ENCODE data around the gene PAWR. TPM values are rescaled to one million over a fixed set of nuclear protein-coding genes. Genes with fewer than 3 reads are reported as not detected.
"Not testable (repeated sequence)": the region's sequence is repeated elsewhere in the genome, so short reads cannot be mapped to it uniquely, and the experiment has no call there.

PAWR gene
- total RNA-seq, 1 experiment from 2014 or later, result 204 TPM

DNA sequence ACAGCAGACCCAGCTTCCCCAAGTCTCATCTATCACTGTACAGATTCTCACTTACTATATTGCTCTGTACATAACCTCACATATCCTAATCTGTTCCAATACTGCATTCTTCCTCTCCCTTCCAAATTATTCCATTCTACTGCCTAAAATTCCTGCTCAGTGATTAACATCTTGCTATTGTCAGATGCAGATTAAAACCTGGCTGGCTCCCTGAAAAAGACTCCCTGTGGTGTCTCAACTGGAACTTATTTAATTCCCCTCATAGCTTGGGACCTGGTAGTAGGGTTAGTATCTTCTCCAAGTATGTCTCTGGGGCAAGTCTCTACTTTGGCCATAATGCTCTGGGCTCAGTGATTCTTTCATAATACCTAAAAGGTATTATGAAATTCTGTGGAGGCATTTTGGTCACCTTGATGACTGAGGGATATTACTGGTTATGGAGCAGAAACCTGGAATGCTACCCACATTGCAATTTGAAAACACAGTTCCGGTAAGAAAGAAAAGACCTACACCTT is 55.8 kb downstream of the PAWR start:
- TF ChIP-seq, protein P1, sequence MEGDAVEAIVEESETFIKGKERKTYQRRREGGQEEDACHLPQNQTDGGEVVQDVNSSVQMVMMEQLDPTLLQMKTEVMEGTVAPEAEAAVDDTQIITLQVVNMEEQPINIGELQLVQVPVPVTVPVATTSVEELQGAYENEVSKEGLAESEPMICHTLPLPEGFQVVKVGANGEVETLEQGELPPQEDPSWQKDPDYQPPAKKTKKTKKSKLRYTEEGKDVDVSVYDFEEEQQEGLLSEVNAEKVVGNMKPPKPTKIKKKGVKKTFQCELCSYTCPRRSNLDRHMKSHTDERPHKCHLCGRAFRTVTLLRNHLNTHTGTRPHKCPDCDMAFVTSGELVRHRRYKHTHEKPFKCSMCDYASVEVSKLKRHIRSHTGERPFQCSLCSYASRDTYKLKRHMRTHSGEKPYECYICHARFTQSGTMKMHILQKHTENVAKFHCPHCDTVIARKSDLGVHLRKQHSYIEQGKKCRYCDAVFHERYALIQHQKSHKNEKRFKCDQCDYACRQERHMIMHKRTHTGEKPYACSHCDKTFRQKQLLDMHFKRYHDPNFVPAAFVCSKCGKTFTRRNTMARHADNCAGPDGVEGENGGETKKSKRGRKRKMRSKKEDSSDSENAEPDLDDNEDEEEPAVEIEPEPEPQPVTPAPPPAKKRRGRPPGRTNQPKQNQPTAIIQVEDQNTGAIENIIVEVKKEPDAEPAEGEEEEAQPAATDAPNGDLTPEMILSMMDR (IDR thresholded peaks at IDR 0.05; ENCODE audit: unreplicated experiment), result no peak
- DNase-seq, result no peak
- no TSS peak for BruUV-seq (replicated peaks)

DNA sequence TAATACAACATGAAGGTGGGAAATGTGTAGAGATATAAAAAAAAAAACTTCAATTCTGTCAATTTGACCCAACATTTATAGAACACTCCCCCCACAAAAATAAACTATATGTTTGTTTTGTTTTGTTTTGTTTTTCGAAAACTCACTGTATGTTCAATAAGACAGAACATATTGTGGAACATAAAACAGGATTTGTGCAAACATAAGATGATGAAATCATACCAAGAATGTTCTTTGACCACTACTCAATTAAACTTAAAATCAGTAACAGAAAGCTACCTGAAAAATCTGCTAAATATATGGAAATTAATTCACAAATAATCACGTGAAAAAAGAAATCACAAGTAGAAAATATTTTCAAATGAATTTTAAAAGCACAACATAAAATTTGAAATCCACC is 61.2 kb downstream of the PAWR start:
- DNase-seq, result no peak
- Mint-ChIP-seq H3K27me3 (ENCODE audit: unreplicated experiment) (no peaks in the 10 kb centered on the region), H3K36me3 (ENCODE audit: insufficient read depth, unreplicated experiment) (peaks cover 15% of the 10 kb centered on the region), H3K4me3 (ENCODE audit: low read depth, unreplicated experiment) (no peak overlapping the region), H3K9me3 (ENCODE audit: low read depth, unreplicated experiment) (no peaks in the 10 kb centered on the region), H3K27ac (ENCODE audit: unreplicated experiment) (no peak overlapping the region), H3K4me1 (ENCODE audit: low read depth, unreplicated experiment) (peaks cover 1% of the 10 kb centered on the region)
- CTCF ChIA-PET, result interaction anchor here (0.8 kb wide), 1 partner anchor 63 kb away, joined by 4 read pairs; no protein-coding TSS in a partner anchor
- TF ChIP-seq, protein P1 (IDR thresholded peaks at IDR 0.05; ENCODE audit: unreplicated experiment), result no peak
- BruUV-seq (replicated peaks), result no TSS peak
- intact Hi-C loops (cut with micrococcal nuclease; ENCODE audit: unreplicated experiment), result no loop called here

More for the DNA sequence above, 55.8 kb downstream of the PAWR start:
- Mint-ChIP-seq H3K27me3 (ENCODE audit: unreplicated experiment) (no peaks in the 10 kb centered on the region), H3K4me3 (ENCODE audit: low read depth, unreplicated experiment) (no peak overlapping the region), H3K27ac (ENCODE audit: unreplicated experiment) (peak overlapping the region; percentile 22), H3K36me3 (ENCODE audit: insufficient read depth, unreplicated experiment) (peaks cover 10% of the 10 kb centered on the region), H3K4me1 (ENCODE audit: low read depth, unreplicated experiment) (peaks cover 25% of the 10 kb centered on the region), H3K9me3 (ENCODE audit: low read depth, unreplicated experiment) (no peaks in the 10 kb centered on the region)
- CTCF ChIA-PET, result no interaction called here
- intact Hi-C loops (cut with micrococcal nuclease; ENCODE audit: unreplicated experiment), result no loop called here

DNA sequence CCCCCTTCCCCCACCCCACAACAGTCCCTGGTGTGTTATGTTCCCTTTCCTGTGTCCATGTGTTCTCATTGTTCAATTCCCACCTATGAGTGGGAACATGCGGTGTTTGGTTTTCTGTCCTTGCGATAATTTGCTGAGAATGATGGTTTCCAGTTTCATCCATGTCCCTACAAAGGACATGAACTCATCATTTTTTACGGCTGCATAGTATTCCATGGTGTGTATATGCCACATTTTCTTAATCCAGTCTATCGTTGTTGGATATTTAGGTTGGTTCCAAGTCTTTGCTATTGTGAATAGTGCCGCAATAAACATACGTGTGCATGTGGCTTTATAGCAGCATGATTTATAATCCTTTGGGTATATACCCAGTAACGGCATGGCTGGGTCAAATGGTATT is 64.0 kb downstream of the PAWR start:
- H3K27ac Mint-ChIP-seq (ENCODE audit: unreplicated experiment); CTCF ChIA-PET; H3K36me3 Mint-ChIP-seq (ENCODE audit: insufficient read depth, unreplicated experiment); intact Hi-C loops (cut with micrococcal nuclease; ENCODE audit: unreplicated experiment); DNase-seq; H3K4me3 Mint-ChIP-seq (ENCODE audit: low read depth, unreplicated experiment); H3K27me3 Mint-ChIP-seq (ENCODE audit: unreplicated experiment); BruUV-seq (replicated peaks); H3K9me3 Mint-ChIP-seq (ENCODE audit: low read depth, unreplicated experiment): not testable (repeated sequence)
- H3K4me1 Mint-ChIP-seq (ENCODE audit: low read depth, unreplicated experiment), result peaks cover 18% of the 10 kb centered on the region

DNA sequence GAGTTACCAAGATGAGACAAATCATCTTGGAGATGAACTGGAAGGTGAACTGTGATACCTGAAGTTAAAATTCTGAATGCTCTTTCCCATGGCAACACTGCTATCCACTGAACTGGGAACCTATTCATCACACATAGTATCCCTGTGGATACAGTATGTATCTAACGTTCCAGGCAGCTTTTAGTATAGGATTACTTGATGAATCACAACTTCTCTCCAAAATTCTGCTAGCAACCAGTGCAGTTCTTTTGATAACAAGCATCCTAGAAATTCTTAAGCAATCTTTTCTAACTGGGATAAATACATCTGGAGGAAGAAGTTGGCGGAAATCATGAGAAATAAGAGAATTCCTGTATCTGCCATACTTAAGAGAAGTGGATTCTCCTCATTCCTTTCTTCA is 66.4 kb downstream of the PAWR start:
- BruUV-seq (replicated peaks), result no TSS peak
- no peak for DNase-seq
- TF ChIP-seq, protein P1 (IDR thresholded peaks at IDR 0.05; ENCODE audit: unreplicated experiment), result no peak
- Mint-ChIP-seq H3K36me3 (ENCODE audit: insufficient read depth, unreplicated experiment) (peaks cover 19% of the 10 kb centered on the region), H3K27ac (ENCODE audit: unreplicated experiment) (peak overlapping the region; percentile 25), H3K4me3 (ENCODE audit: low read depth, unreplicated experiment) (no peak overlapping the region), H3K27me3 (ENCODE audit: unreplicated experiment) (no peaks in the 10 kb centered on the region), H3K9me3 (ENCODE audit: low read depth, unreplicated experiment) (no peaks in the 10 kb centered on the region), H3K4me1 (ENCODE audit: low read depth, unreplicated experiment) (peaks cover 36% of the 10 kb centered on the region)
- CTCF ChIA-PET, result no interaction called here
- intact Hi-C loops (cut with micrococcal nuclease; ENCODE audit: unreplicated experiment), result no loop called here

DNA sequence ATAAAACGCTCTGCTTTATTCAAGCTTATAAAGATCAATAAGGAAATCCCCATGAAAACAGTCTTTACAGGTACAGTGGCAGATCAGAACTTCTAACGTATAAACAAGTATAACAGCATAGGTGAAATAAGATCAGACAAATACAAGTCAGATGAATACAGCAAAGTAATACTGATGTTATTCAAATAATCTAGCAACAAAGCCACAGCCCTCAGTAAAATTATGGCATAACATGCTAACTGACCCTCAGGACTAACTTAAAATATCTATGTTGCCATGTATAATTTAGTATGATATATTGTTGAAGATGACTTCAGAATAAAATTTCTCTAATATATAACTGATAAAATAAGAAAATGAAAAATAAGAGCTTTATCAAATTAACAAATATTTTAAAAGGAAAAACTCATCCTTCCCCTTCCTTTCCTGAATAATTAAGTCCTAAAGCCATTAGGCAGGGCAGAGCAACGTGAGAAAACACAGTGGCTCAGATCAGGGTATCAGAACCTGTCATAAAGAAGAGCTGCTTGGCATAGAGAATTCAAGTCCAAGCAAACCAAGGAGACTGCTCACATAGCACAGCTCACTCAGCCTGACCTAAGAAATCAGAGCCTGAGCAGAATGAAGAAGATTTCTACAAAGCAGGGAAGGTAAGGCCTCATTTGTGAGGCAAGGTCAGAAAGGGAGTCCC is 70.7 kb downstream of the PAWR start:
- Mint-ChIP-seq H3K27ac (ENCODE audit: unreplicated experiment) (peak overlapping the region; percentile 36), H3K9me3 (ENCODE audit: low read depth, unreplicated experiment) (no peaks in the 10 kb centered on the region), H3K4me3 (ENCODE audit: low read depth, unreplicated experiment) (no peak overlapping the region), H3K36me3 (ENCODE audit: insufficient read depth, unreplicated experiment) (peaks cover 24% of the 10 kb centered on the region), H3K4me1 (ENCODE audit: low read depth, unreplicated experiment) (peaks cover 38% of the 10 kb centered on the region), H3K27me3 (ENCODE audit: unreplicated experiment) (no peaks in the 10 kb centered on the region)
- no peak for DNase-seq
- CTCF ChIA-PET, result no interaction called here
- no TSS peak for BruUV-seq (replicated peaks)
- intact Hi-C loops (cut with micrococcal nuclease; ENCODE audit: unreplicated experiment), result no loop called here
- TF ChIP-seq, protein P1 (IDR thresholded peaks at IDR 0.05; ENCODE audit: unreplicated experiment), result no peak
